Body of pancreas (tissue), 4 donors: ENCODE results near the gene TIMM22. TPM values are rescaled to one million over a fixed set of nuclear protein-coding genes. Genes with fewer than 3 reads are reported as not detected.

Experiments used
- ATAC-seq: fragments of 150-250 bp; one replicate; pipeline ENCODE4 v1.9.1; 2016
- DNase-seq, 4 donors: peaks; one replicate each; pipeline ENCODE4 v3.0.0-alpha.2; 2019
- H3K27ac ChIP-seq, 4 donors: fragments of 200-600 bp; sonication (generic); 1 replicate in 3 of 4; 2 replicates in 1 of 4; pipeline versions ENCODE4 v1.5.1 to v1.6.1; 2016 to 2019; ENCODE audit warnings: mild to moderate bottlenecking in 1 of 4, mixed read lengths in 1 of 4, moderate library complexity in 1 of 4
- H3K27me3 ChIP-seq, 2 donors: fragments of 200-600 bp; sonication (generic); one replicate each; pipeline ENCODE4 v1.6.0; 2016; ENCODE audit warnings: mild to moderate bottlenecking in 1 of 2
- H3K36me3 ChIP-seq, 2 donors: fragments of 200-600 bp; sonication (generic); replicated peaks in 1 of 2; 2 replicates each; pipeline ENCODE4 v1.5.1; 2016; ENCODE audit warnings: low read depth in 2 of 2; ENCODE audit not compliant: insufficient read depth in 1 of 2
- H3K4me1 ChIP-seq: fragments of 200-600 bp; sonication (generic); one replicate; pipeline ENCODE4 v1.6.0; 2016
- H3K4me3 ChIP-seq, 2 donors: fragments of 200-600 bp; sonication (generic); 1 replicate in 1 of 2; 2 replicates in 1 of 2; pipeline ENCODE4 v1.5.1; 2016 to 2019
- H3K9me3 ChIP-seq, 3 donors: fragments of 200-600 bp; sonication (generic); 1 replicate in 2 of 3; 2 replicates in 1 of 3; pipeline ENCODE4 v1.5.1; 2016
- CTCF ChIP-seq, 7 experiments: fragments of 450-650 bp in 4 of 7; fragments of 200-600 bp in 3 of 7; sonication (generic) in 3 of 7; IDR thresholded peaks; one replicate each; pipeline ENCODE4 v1.5.1; 2016 to 2019; ENCODE audit warnings: antibody characterized with exemption in 7 of 7
- POLR2A ChIP-seq, 3 donors: fragments of 450-650 bp; IDR thresholded peaks; one replicate each; pipeline ENCODE4 v1.6.1; 2016; ENCODE audit warnings: antibody characterized with exemption in 3 of 3, mild to moderate bottlenecking in 2 of 3
- WGBS, 2 donors: methylation state at CpG; one replicate each; pipeline ENCODE4 v1.1.5; 2017; 5-methylcytosine and 5-hydroxymethylcytosine counted together
- intact Hi-C: fragments of 100-400 bp; cut with DNase I; formaldehyde crosslinking; loops from one replicate; pipeline ENCODE4 v1.15.1; 2023
- total RNA-seq, 2 donors: library from RNA; depleted of rRNA; stranded (reverse); fragments of >200 nt; gene quantifications; one replicate each; pipeline ENCODE4 v1.1.0, GENCODE V29; 2016

Gene TIMM22
- total RNA-seq, 2 donors from 2014 or later, result 4.3 to 9.3 TPM

GRCh38 chr17:958712-959451 is 38.0 kb upstream of the TIMM22 start:
- H3K4me3 ChIP-seq, result no peak overlapping the region
- DNase-seq (no peak), ATAC-seq (no peak)
- H3K9me3 ChIP-seq, result no peaks in the 10 kb centered on the region
- intact Hi-C loops, result no loop called here
- no peaks in the 10 kb centered on the region for H3K4me1 ChIP-seq
- TF ChIP-seq POLR2A (IDR thresholded peaks at IDR 0.05) (no peak), CTCF (IDR thresholded peaks at IDR 0.05) (no peak)
- H3K36me3 ChIP-seq, result no peaks in the 10 kb centered on the region
- no peaks in the 10 kb centered on the region for H3K27me3 ChIP-seq
- H3K27ac ChIP-seq, result no peak overlapping the region
- WGBS, 2 donors, result 91% methylated on average over 28 to 30 of the region's 31 CpGs

GRCh38 chr17:962166-962565 is 34.8 kb upstream of the TIMM22 start:
- TF ChIP-seq POLR2A (IDR thresholded peaks at IDR 0.05), result no peak
- no peak for TF ChIP-seq CTCF (IDR thresholded peaks at IDR 0.05)
- intact Hi-C loops, result no loop called here
- Histone ChIP-seq H3K27ac (no peak overlapping the region), H3K36me3 (no peaks in the 10 kb centered on the region), H3K4me1 (no peaks in the 10 kb centered on the region), H3K4me3 (no peak overlapping the region), H3K27me3 (no peaks in the 10 kb centered on the region), H3K9me3 (no peaks in the 10 kb centered on the region)
- no peak for ATAC-seq
- DNase-seq, result no peak
- 65 to 73% methylated on average over 8 of the region's 8 CpGs for WGBS, 2 donors

- H3K4me1 ChIP-seq, result no peaks in the 10 kb centered on the region
- intact Hi-C loops, result no loop called here
- H3K27me3 ChIP-seq, result no peaks in the 10 kb centered on the region
- H3K4me3 ChIP-seq, result no peak overlapping the region
- no peak for ATAC-seq
- TF ChIP-seq POLR2A (IDR thresholded peaks at IDR 0.05) (no peak), CTCF (IDR thresholded peaks at IDR 0.05) (no peak)
- DNase-seq, result no peak
- H3K36me3 ChIP-seq, result no peaks in the 10 kb centered on the region
- no peak overlapping the region for H3K27ac ChIP-seq
- H3K9me3 ChIP-seq, result no peaks in the 10 kb centered on the region
- WGBS, 2 donors, result 84 to 92% methylated on average over 11 of the region's 11 CpGs
Observed at GRCh38 chr17:962670-963069, 34.3 kb upstream of the TIMM22 start.

GRCh38 chr17:964876-965275 is 32.1 kb upstream of the TIMM22 start:
- Histone ChIP-seq H3K4me1 (no peaks in the 10 kb centered on the region), H3K27ac (no peak overlapping the region), H3K4me3 (no peak overlapping the region), H3K36me3 (no peaks in the 10 kb centered on the region), H3K27me3 (no peaks in the 10 kb centered on the region), H3K9me3 (no peaks in the 10 kb centered on the region)
- ATAC-seq, result no peak
- intact Hi-C loops, result no loop called here
- 62 to 77% methylated on average over 14 of the region's 14 CpGs for WGBS, 2 donors
- TF ChIP-seq CTCF (IDR thresholded peaks at IDR 0.05) (no peak), POLR2A (IDR thresholded peaks at IDR 0.05) (no peak)
- DNase-seq, result no peak
